Measurements from ENCODE around the gene SLC6A18.

Gene SLC6A18

DNA sequence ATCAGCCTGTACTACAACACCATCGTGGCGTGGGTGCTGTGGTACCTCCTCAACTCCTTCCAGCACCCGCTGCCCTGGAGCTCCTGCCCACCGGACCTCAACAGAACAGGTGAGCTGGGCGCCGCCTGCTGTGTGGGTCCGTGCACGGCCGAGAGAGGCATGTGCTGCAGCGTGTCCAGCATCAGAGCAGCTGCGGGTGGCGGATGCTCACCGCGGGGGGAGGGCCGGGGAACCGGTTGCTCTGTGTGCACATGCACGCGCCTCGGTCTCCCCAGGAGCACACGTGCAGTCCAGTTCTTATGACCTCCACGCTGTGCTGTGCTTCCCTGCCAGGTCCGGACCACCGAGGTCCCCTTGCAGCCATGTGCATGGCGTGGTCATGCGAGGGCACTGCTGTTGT, 7.6 kb downstream of the SLC6A18 start:
- H3K9ac ChIP-seq (ENCODE audit: low read depth, low read length) = no peak overlapping the region
- H3K4me1 ChIP-seq (ENCODE audit: control insufficient read depth, insufficient read depth, low read length) = no peaks in the 10 kb centered on the region
- no peak overlapping the region for H3K4me3 ChIP-seq (ENCODE audit: low read depth, low read length)
- H3K9me3 ChIP-seq (ENCODE audit: control insufficient read depth, insufficient read depth, low read length) = no peaks in the 10 kb centered on the region
- H3K36me3 ChIP-seq (ENCODE audit: control insufficient read depth, insufficient read depth, low read length) = no peaks in the 10 kb centered on the region
- no peaks in the 10 kb centered on the region for H3K27me3 ChIP-seq (ENCODE audit: control insufficient read depth, insufficient read depth, low read length)

DNA sequence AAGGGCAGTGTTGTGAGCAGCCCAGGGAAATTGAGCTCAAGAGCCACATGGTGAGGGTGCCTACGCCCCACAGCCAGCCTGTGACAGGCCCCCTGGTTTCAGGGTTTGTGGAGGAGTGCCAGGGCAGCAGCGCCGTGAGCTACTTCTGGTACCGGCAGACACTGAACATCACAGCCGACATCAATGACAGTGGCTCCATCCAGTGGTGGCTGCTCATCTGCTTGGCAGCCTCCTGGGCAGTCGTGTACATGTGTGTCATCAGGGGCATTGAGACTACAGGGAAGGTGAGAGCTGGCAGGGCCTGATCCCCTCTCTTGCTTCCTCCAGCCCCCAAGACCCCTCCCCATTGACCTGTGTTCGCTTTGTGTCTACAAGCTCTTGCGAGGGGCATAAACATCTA, 10.2 kb downstream of the SLC6A18 start:
- H3K9me3 ChIP-seq (ENCODE audit: control insufficient read depth, insufficient read depth, low read length) = no peaks in the 10 kb centered on the region
- H3K9ac ChIP-seq (ENCODE audit: low read depth, low read length) = no peak overlapping the region
- no peaks in the 10 kb centered on the region for H3K36me3 ChIP-seq (ENCODE audit: control insufficient read depth, insufficient read depth, low read length)
- no peaks in the 10 kb centered on the region for H3K4me1 ChIP-seq (ENCODE audit: control insufficient read depth, insufficient read depth, low read length)
- no peaks in the 10 kb centered on the region for H3K27me3 ChIP-seq (ENCODE audit: control insufficient read depth, insufficient read depth, low read length)
- H3K4me3 ChIP-seq (ENCODE audit: low read depth, low read length) = no peak overlapping the region

DNA sequence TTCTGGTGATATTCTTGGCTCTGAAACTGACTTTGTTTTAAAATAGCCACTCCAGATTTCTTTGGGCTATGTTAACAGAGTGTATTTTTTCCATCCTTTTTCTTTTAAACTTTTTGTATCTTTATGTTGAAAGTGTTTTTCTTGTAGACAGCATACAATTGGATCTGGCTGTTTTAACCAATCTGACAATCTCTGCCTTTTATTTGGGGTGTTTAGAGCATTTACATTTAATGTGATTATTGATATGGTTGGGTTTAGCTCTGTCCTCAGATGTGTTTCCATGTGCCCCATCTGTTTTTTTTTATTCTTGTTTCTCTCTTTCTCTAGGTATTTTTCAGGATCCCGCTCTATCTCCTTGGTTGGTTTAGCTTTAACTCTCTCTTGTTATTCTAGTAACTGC, 10.7 kb downstream of the SLC6A18 start:
- Histone ChIP-seq H3K9me3 (ENCODE audit: control insufficient read depth, insufficient read depth, low read length) (no peaks in the 10 kb centered on the region), H3K9ac (ENCODE audit: low read depth, low read length) (no peak overlapping the region), H3K4me1 (ENCODE audit: control insufficient read depth, insufficient read depth, low read length) (no peaks in the 10 kb centered on the region), H3K4me3 (ENCODE audit: low read depth, low read length) (no peak overlapping the region), H3K27me3 (ENCODE audit: control insufficient read depth, insufficient read depth, low read length) (no peaks in the 10 kb centered on the region), H3K36me3 (ENCODE audit: control insufficient read depth, insufficient read depth, low read length) (no peaks in the 10 kb centered on the region)

DNA sequence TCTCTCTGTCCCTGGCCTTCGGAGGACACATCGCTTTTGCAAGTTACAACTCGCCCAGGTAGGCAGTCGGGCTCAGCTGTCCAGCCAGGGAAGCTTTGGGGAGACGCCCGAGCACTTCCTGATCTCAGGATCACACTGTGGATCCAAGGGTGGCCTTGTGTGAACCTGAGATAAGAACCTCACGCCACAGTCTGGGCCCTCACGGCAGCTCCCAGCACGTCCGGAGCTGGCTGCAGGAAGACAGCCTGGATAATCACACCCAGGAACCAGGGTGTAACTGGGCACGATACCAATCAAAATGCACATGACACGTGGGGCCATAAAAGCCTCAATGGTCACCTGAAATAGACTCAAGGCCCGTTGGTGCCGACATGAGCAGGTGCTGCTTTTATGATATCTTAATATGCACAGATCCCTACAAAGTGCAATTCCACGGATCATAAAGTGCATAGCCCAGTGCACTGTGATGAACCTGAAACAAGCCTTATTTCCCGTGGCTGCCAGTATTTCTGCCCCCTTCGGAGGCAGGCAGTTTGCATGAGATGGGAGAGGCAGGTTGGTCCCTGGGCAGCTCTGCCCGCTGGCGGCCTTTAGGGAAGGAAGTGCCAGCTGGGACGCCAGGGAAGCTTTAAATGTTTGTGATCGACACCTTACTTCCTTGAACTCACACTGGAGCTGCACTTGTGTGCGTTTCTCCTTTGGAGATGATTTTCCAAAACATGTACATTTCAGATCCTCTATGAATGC, 14.5 kb downstream of the SLC6A18 start:
- Histone ChIP-seq H3K4me1 (ENCODE audit: control insufficient read depth, insufficient read depth, low read length) (no peaks in the 10 kb centered on the region), H3K9me3 (ENCODE audit: control insufficient read depth, insufficient read depth, low read length) (no peaks in the 10 kb centered on the region), H3K36me3 (ENCODE audit: control insufficient read depth, insufficient read depth, low read length) (no peaks in the 10 kb centered on the region), H3K9ac (ENCODE audit: low read depth, low read length) (no peak overlapping the region), H3K4me3 (ENCODE audit: low read depth, low read length) (no peak overlapping the region), H3K27me3 (ENCODE audit: control insufficient read depth, insufficient read depth, low read length) (no peaks in the 10 kb centered on the region)

DNA sequence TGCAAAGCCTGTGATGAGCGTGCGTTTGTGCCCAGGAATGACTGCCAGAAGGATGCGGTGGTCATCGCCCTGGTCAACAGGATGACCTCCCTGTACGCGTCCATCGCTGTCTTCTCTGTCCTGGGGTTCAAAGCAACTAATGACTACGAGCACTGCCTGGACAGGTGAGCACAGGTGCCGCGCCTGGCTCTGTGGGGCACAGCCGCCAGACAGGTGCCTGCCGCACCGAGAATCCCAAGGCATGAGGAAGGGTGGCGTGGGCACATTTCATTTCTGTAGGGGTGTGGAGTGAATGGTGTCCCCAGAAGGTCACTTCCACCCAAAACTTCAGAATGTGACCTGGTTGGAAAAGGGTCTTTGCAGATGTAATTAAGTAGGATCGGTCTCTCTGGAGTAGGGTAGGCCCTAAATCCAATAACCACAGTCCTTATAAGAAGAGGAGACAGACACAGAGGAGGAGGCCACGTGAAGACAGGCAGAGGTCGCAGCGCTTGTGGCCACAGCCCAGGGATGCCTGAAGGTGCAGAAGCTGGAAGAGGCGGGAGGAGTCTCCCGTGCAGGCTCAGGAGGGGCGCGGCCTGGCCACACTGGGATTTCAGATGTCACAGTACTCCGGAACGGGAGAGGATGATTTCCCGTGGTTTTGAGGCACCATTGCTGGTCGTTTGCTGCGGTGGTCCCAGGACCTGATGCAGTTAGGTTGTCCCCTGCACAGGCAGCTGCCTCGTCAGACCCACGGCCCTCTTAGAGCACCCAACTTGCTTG, 15.5 kb downstream of the SLC6A18 start:
- H3K4me3 ChIP-seq (ENCODE audit: low read depth, low read length) = no peak overlapping the region
- H3K9me3 ChIP-seq (ENCODE audit: control insufficient read depth, insufficient read depth, low read length) = no peaks in the 10 kb centered on the region
- no peaks in the 10 kb centered on the region for H3K27me3 ChIP-seq (ENCODE audit: control insufficient read depth, insufficient read depth, low read length)
- no peaks in the 10 kb centered on the region for H3K4me1 ChIP-seq (ENCODE audit: control insufficient read depth, insufficient read depth, low read length)
- no peak overlapping the region for H3K9ac ChIP-seq (ENCODE audit: low read depth, low read length)
- no peaks in the 10 kb centered on the region for H3K36me3 ChIP-seq (ENCODE audit: control insufficient read depth, insufficient read depth, low read length)

DNA sequence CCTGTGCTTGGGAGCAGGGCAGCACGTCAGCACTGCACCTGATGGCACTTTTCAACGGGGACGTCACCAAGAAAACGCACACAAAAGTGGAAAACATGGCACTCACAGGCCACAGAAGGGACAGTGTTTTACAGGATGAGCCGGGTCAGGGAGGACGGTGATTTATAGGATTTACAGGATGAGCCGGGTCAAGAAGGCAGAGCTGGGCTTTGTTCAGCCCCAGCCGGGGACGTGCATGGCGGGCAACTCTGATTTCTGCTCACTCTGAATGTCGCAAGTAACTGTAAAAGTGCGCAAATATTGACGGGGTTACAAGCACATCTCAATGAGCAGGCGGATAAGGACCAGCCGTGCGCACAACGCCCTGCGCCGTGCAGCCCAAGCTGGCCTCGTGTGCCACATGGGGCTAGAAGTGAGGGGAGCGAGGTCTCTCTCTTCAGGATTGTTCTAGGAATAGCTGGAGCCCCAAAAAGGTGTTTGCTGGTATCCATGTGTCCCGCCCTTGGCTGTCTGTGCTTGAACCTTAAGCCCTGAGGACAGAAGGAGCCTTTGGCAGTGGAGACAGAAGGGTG, 16.4 kb downstream of the SLC6A18 start:
- H3K36me3 ChIP-seq (ENCODE audit: control insufficient read depth, insufficient read depth, low read length) = no peaks in the 10 kb centered on the region
- no peaks in the 10 kb centered on the region for H3K4me1 ChIP-seq (ENCODE audit: control insufficient read depth, insufficient read depth, low read length)
- no peak overlapping the region for H3K9ac ChIP-seq (ENCODE audit: low read depth, low read length)
- H3K27me3 ChIP-seq (ENCODE audit: control insufficient read depth, insufficient read depth, low read length) = no peaks in the 10 kb centered on the region
- H3K9me3 ChIP-seq (ENCODE audit: control insufficient read depth, insufficient read depth, low read length) = no peaks in the 10 kb centered on the region
- no peak overlapping the region for H3K4me3 ChIP-seq (ENCODE audit: low read depth, low read length)

DNA sequence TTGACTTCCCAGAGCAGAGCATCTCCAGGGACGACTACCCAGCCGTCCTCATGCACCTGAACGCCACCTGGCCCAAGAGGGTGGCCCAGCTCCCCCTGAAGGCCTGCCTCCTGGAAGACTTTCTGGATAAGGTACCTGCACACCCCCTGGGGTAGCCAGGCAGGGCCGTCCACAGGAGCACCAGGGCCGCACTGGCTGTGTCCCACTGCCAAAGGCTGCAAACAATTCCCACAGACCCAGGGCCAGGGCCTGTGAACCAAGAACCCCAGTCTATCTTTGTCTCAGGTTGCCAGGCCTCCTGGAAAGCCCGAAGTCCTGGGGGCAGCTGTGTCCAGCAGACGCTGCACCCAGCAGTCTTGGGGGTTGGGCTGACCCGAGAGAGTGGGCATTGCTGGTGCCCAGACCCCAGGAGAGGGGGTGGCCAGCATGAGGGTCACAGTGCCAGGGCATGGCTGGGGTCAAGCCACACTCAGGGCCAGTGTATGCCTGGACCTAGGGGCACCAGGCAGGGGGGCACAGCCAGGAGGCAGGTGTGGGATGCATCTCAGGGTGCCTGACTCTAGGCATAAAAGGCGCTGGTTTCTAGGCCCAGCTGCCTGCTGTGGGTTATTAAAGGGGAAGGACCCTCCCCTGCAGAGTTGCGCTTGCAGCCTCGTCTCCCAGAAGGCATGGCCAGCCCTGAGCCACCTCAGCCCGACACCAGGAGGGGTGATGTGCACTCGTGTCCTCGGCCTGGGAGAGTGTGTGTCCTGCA, 17.7 kb downstream of the SLC6A18 start:
- Histone ChIP-seq H3K27me3 (ENCODE audit: control insufficient read depth, insufficient read depth, low read length) (no peaks in the 10 kb centered on the region), H3K36me3 (ENCODE audit: control insufficient read depth, insufficient read depth, low read length) (no peaks in the 10 kb centered on the region), H3K9me3 (ENCODE audit: control insufficient read depth, insufficient read depth, low read length) (no peaks in the 10 kb centered on the region), H3K4me1 (ENCODE audit: control insufficient read depth, insufficient read depth, low read length) (no peaks in the 10 kb centered on the region), H3K4me3 (ENCODE audit: low read depth, low read length) (no peak overlapping the region), H3K9ac (ENCODE audit: low read depth, low read length) (no peak overlapping the region)

DNA sequence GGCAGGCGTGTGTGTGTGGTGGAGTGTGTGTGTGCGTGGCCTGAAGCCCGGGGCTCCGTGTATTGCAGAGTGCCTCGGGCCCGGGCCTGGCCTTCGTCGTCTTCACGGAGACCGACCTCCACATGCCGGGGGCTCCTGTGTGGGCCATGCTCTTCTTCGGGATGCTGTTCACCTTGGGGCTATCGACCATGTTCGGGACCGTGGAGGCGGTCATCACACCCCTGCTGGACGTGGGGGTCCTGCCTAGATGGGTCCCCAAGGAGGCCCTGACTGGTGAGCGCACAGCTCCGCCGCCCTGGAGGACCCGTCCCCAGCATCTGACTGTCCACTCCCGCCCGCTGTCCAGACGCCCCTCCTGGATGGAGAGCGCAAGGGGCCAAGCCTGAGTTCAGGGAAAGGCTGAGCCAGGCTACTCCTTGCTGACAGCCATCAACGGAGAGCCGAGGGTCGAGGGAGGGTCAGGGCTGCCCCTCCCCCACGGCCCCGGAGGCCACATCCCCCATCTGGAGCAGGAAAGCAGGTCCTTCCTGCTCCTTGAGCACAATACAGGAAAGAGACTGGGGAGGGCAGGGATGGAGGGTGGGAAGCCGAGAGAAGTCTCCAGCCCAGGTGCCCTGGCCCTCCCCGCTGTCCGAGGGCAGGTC, 18.4 kb downstream of the SLC6A18 start:
- H3K9me3 ChIP-seq (ENCODE audit: control insufficient read depth, insufficient read depth, low read length) = no peaks in the 10 kb centered on the region
- no peak overlapping the region for H3K4me3 ChIP-seq (ENCODE audit: low read depth, low read length)
- no peak overlapping the region for H3K9ac ChIP-seq (ENCODE audit: low read depth, low read length)
- no peaks in the 10 kb centered on the region for H3K4me1 ChIP-seq (ENCODE audit: control insufficient read depth, insufficient read depth, low read length)
- H3K36me3 ChIP-seq (ENCODE audit: control insufficient read depth, insufficient read depth, low read length) = no peaks in the 10 kb centered on the region
- no peaks in the 10 kb centered on the region for H3K27me3 ChIP-seq (ENCODE audit: control insufficient read depth, insufficient read depth, low read length)

DNA sequence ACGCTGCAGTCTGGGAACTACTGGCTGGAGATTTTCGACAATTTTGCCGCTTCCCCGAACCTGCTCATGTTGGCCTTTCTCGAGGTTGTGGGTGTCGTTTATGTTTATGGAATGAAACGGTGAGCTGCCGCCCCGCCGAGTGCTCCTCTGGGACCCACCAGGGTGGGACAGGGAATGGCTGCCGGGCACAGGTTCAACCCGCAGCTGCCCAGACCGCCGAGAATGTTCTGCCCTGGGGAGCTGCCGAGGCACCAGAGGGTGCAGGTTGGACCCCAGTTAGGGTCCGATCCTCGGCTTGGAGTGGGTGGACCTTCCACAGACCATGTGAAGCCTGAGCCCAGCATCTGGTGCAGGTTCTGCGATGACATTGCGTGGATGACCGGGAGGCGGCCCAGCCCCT, 19.1 kb downstream of the SLC6A18 start:
- H3K9ac ChIP-seq (ENCODE audit: low read depth, low read length) = no peak overlapping the region
- no peak overlapping the region for H3K4me3 ChIP-seq (ENCODE audit: low read depth, low read length)
- no peaks in the 10 kb centered on the region for H3K36me3 ChIP-seq (ENCODE audit: control insufficient read depth, insufficient read depth, low read length)
- H3K27me3 ChIP-seq (ENCODE audit: control insufficient read depth, insufficient read depth, low read length) = no peaks in the 10 kb centered on the region
- no peaks in the 10 kb centered on the region for H3K9me3 ChIP-seq (ENCODE audit: control insufficient read depth, insufficient read depth, low read length)
- H3K4me1 ChIP-seq (ENCODE audit: control insufficient read depth, insufficient read depth, low read length) = no peaks in the 10 kb centered on the region

DNA sequence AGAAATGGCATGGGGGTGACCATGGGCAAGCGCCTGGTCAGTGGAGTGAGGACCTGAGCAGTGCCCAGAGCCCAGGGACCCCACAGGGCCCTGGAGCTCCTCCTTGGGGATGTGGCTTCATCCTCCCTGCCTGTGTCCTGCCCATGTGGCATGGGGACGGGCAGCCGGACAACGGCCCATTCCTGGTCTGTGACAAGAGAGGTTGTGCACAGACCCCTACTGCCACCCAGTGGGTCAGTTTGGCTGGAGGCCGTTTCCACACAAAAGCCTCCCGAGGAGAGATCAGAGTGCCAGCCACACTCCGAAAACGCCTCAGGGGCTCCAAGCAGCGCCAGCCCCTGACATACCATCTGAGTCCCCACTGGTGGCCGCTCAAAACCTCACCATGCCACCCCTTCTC, 19.8 kb downstream of the SLC6A18 start:
- Histone ChIP-seq H3K4me3 (ENCODE audit: low read depth, low read length) (no peak overlapping the region), H3K9me3 (ENCODE audit: control insufficient read depth, insufficient read depth, low read length) (no peaks in the 10 kb centered on the region), H3K9ac (ENCODE audit: low read depth, low read length) (no peak overlapping the region), H3K27me3 (ENCODE audit: control insufficient read depth, insufficient read depth, low read length) (no peaks in the 10 kb centered on the region), H3K36me3 (ENCODE audit: control insufficient read depth, insufficient read depth, low read length) (no peaks in the 10 kb centered on the region), H3K4me1 (ENCODE audit: control insufficient read depth, insufficient read depth, low read length) (no peaks in the 10 kb centered on the region)

DNA sequence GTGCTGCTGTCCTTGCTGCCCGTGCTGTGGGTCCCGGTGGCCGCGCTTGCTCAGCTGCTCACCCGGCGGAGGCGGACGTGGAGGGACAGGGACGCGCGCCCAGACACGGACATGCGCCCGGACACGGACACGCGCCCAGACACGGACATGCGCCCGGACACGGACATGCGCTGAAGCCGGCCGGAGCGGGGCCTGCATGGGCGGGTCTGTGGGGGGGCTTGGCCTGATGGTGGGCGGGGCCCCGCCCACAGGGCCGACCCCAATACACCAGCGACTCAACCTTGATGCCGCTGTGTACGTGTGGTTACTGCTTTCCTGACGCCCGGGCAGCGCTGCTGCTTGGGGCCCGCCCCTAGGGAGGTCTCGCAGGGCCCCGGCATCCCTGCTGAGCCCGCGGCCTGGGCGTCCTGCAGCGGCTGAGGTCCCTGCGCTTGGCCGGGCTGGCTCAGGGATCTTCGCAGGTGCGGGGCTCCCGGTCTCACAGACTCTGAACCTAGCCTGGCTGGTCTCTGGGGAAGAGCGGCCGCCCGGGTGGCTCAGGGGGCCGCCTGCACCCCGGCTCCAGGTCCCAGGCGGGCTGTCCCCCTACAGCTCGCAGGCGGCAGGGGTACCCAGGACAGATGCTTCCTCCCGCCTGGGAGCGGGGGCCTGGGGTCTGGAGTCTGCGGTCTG, 20.9 kb downstream of the SLC6A18 start:
- no peaks in the 10 kb centered on the region for H3K4me1 ChIP-seq (ENCODE audit: control insufficient read depth, insufficient read depth, low read length)
- no peak overlapping the region for H3K4me3 ChIP-seq (ENCODE audit: low read depth, low read length)
- no peaks in the 10 kb centered on the region for H3K36me3 ChIP-seq (ENCODE audit: control insufficient read depth, insufficient read depth, low read length)
- no peaks in the 10 kb centered on the region for H3K9me3 ChIP-seq (ENCODE audit: control insufficient read depth, insufficient read depth, low read length)
- no peaks in the 10 kb centered on the region for H3K27me3 ChIP-seq (ENCODE audit: control insufficient read depth, insufficient read depth, low read length)
- H3K9ac ChIP-seq (ENCODE audit: low read depth, low read length) = no peak overlapping the region
